Measurements from ENCODE around the gene LMO1.

Gene LMO1

DNA sequence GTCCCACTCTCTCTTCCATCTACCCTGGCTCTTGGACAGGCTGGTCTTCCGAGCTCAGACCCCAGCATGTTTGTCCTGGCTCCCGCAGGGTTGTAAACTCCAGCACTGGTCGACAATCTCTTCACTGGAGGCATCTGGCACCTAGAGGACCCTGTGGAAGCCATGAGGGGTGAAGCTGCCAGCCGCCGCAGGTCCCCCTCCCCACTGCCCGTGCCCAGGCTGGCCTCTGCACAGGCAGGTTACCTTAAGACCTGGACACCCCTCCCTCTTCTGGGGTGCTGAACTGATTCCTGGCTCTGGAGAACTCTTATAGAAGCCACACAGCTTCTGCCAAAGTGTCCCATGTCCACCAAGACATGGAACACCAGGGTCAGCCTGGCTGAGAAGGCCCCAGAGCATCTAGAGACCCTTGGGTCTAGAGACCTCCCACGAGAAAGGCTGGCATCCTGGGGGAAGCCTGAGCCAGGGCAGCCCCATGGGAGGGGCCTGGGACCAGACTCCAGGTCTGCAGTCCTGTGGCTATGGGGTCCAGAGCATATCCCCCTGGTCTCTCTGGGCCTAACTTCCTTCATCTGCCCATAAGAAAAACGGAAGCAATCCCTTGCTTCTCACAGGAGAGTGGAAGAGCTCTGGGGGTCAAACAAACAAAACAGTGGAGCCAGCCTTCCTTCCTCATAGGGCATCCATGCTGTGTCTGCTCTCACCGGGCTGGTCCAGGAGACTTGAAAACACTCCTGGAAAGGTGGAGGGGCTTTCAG lies 30.6 kb downstream of the LMO1 start:
- TF ChIP-seq, protein P1, sequence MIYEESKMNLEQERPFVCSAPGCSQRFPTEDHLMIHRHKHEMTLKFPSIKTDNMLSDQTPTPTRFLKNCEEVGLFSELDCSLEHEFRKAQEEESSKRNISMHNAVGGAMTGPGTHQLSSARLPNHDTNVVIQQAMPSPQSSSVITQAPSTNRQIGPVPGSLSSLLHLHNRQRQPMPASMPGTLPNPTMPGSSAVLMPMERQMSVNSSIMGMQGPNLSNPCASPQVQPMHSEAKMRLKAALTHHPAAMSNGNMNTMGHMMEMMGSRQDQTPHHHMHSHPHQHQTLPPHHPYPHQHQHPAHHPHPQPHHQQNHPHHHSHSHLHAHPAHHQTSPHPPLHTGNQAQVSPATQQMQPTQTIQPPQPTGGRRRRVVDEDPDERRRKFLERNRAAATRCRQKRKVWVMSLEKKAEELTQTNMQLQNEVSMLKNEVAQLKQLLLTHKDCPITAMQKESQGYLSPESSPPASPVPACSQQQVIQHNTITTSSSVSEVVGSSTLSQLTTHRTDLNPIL (CRISPR knock-in tag; IDR thresholded peaks at IDR 0.05; ENCODE audit: low read depth), result no peak
- peak; percentile 88 for TF ChIP-seq ZNF70 (CRISPR knock-in tag; IDR thresholded peaks at IDR 0.05)
- TF ChIP-seq ZNF8 (CRISPR knock-in tag; IDR thresholded peaks at IDR 0.05), result no peak
- no peak for TF ChIP-seq OSR1 (CRISPR knock-in tag; IDR thresholded peaks at IDR 0.05)
- no peak for TF ChIP-seq RARB (CRISPR knock-in tag; IDR thresholded peaks at IDR 0.05)
- no peak for TF ChIP-seq ZNF565 (CRISPR knock-in tag; conservative IDR thresholded peaks at IDR 0.05; ENCODE audit: low read depth)
- TF ChIP-seq BACH2 (CRISPR knock-in tag; IDR thresholded peaks at IDR 0.05; ENCODE audit: borderline replicate concordance), result no peak
- TF ChIP-seq SNAI2 (CRISPR knock-in tag; IDR thresholded peaks at IDR 0.05), result no peak
- TF ChIP-seq ARNTL (CRISPR knock-in tag; IDR thresholded peaks at IDR 0.05; ENCODE audit: borderline replicate concordance, low read depth), result no peak
- TF ChIP-seq GLIS3 (CRISPR knock-in tag; IDR thresholded peaks at IDR 0.05), result no peak
- TF ChIP-seq ZFP3 (CRISPR knock-in tag; IDR thresholded peaks at IDR 0.05), result peak; percentile 84
- TF ChIP-seq ESRRG (CRISPR knock-in tag; IDR thresholded peaks at IDR 0.05), result no peak
- no peak for TF ChIP-seq TCF4 (CRISPR knock-in tag; IDR thresholded peaks at IDR 0.05; ENCODE audit: borderline replicate concordance)
- TF ChIP-seq PPARA (CRISPR knock-in tag; IDR thresholded peaks at IDR 0.05; ENCODE audit: borderline replicate concordance), result no peak
- TF ChIP-seq CSDC2 (CRISPR knock-in tag; IDR thresholded peaks at IDR 0.05), result no peak
- TF ChIP-seq, protein P2, sequence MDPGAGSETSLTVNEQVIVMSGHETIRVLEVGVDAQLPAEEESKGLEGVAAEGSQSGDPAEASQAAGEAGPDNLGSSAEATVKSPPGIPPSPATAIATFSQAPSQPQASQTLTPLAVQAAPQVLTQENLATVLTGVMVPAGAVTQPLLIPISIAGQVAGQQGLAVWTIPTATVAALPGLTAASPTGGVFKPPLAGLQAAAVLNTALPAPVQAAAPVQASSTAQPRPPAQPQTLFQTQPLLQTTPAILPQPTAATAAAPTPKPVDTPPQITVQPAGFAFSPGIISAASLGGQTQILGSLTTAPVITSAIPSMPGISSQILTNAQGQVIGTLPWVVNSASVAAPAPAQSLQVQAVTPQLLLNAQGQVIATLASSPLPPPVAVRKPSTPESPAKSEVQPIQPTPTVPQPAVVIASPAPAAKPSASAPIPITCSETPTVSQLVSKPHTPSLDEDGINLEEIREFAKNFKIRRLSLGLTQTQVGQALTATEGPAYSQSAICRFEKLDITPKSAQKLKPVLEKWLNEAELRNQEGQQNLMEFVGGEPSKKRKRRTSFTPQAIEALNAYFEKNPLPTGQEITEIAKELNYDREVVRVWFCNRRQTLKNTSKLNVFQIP (CRISPR knock-in tag; IDR thresholded peaks at IDR 0.05; ENCODE audit: borderline replicate concordance, low read depth), result no peak
- TF ChIP-seq, protein P3, sequence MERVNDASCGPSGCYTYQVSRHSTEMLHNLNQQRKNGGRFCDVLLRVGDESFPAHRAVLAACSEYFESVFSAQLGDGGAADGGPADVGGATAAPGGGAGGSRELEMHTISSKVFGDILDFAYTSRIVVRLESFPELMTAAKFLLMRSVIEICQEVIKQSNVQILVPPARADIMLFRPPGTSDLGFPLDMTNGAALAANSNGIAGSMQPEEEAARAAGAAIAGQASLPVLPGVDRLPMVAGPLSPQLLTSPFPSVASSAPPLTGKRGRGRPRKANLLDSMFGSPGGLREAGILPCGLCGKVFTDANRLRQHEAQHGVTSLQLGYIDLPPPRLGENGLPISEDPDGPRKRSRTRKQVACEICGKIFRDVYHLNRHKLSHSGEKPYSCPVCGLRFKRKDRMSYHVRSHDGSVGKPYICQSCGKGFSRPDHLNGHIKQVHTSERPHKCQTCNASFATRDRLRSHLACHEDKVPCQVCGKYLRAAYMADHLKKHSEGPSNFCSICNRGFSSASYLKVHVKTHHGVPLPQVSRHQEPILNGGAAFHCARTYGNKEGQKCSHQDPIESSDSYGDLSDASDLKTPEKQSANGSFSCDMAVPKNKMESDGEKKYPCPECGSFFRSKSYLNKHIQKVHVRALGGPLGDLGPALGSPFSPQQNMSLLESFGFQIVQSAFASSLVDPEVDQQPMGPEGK (CRISPR knock-in tag; IDR thresholded peaks at IDR 0.05; ENCODE audit: borderline replicate concordance), result no peak

DNA sequence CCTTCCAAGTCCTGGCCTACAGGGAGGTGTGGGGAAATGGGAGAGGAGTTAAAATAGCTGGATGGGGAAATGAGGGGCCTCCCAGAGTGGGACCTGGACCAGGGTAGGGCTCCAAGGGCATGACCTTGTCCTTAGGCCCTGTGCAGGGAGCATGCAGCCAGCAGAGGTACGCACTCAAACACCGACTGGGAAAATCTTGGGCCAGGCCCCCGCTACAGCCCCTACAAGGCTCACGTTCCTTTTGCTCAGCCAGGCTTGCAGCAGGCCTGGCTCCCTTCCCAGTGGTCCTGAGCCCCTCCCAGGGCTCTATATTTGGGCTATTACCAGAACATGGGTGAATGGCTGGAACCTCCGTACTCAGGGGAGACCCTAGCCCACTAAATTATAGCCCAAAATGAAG lies 31.3 kb downstream of the LMO1 start:
- TF ChIP-seq OSR1 (CRISPR knock-in tag; IDR thresholded peaks at IDR 0.05) (no peak), RARB (CRISPR knock-in tag; IDR thresholded peaks at IDR 0.05) (no peak), ESRRG (CRISPR knock-in tag; IDR thresholded peaks at IDR 0.05) (no peak), PPARA (CRISPR knock-in tag; IDR thresholded peaks at IDR 0.05; ENCODE audit: borderline replicate concordance) (no peak), CSDC2 (CRISPR knock-in tag; IDR thresholded peaks at IDR 0.05) (no peak), TOX (CRISPR knock-in tag; IDR thresholded peaks at IDR 0.05; ENCODE audit: borderline replicate concordance) (no peak), SNAI2 (CRISPR knock-in tag; IDR thresholded peaks at IDR 0.05) (no peak), ARNTL (CRISPR knock-in tag; IDR thresholded peaks at IDR 0.05; ENCODE audit: borderline replicate concordance, low read depth) (no peak), BACH2 (CRISPR knock-in tag; IDR thresholded peaks at IDR 0.05; ENCODE audit: borderline replicate concordance) (no peak), ZFP3 (CRISPR knock-in tag; IDR thresholded peaks at IDR 0.05) (no peak), ZNF8 (CRISPR knock-in tag; IDR thresholded peaks at IDR 0.05) (no peak), ZNF565 (CRISPR knock-in tag; conservative IDR thresholded peaks at IDR 0.05; ENCODE audit: low read depth) (no peak), ZFP30 (CRISPR knock-in tag; IDR thresholded peaks at IDR 0.05) (no peak)
- TF ChIP-seq, protein P4, sequence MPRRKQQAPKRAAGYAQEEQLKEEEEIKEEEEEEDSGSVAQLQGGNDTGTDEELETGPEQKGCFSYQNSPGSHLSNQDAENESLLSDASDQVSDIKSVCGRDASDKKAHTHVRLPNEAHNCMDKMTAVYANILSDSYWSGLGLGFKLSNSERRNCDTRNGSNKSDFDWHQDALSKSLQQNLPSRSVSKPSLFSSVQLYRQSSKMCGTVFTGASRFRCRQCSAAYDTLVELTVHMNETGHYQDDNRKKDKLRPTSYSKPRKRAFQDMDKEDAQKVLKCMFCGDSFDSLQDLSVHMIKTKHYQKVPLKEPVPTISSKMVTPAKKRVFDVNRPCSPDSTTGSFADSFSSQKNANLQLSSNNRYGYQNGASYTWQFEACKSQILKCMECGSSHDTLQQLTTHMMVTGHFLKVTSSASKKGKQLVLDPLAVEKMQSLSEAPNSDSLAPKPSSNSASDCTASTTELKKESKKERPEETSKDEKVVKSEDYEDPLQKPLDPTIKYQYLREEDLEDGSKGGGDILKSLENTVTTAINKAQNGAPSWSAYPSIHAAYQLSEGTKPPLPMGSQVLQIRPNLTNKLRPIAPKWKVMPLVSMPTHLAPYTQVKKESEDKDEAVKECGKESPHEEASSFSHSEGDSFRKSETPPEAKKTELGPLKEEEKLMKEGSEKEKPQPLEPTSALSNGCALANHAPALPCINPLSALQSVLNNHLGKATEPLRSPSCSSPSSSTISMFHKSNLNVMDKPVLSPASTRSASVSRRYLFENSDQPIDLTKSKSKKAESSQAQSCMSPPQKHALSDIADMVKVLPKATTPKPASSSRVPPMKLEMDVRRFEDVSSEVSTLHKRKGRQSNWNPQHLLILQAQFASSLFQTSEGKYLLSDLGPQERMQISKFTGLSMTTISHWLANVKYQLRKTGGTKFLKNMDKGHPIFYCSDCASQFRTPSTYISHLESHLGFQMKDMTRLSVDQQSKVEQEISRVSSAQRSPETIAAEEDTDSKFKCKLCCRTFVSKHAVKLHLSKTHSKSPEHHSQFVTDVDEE (CRISPR knock-in tag; IDR thresholded peaks at IDR 0.05), result no peak
- TF ChIP-seq, protein P3 (CRISPR knock-in tag; IDR thresholded peaks at IDR 0.05; ENCODE audit: borderline replicate concordance), result no peak
- TF ChIP-seq, protein P2 (CRISPR knock-in tag; IDR thresholded peaks at IDR 0.05; ENCODE audit: borderline replicate concordance, low read depth), result no peak
- ATAC-seq, result no peak

More for the DNA sequence above, 30.6 kb downstream of the LMO1 start:
- ATAC-seq, result no peak

Measured in SK-N-SH treated with all-trans-retinoic acid at 6 μM for 48 hours (cell line).